Keratinocyte (primary cell): ENCODE measurements around the gene OAS3. TPM values are rescaled to one million over a fixed set of nuclear protein-coding genes. Genes with fewer than 3 reads are reported as not detected.

Source experiments
- DNase-seq: peaks from one replicate; pipeline ENCODE4 v3.0.0-alpha.2; 2011; ENCODE audit warnings: low read depth, missing footprints, low spot score
- FAIRE-seq: peaks from 2 replicates; lab custom pipeline; 2011; peaks lifted over from hg19 to GRCh38; lab: Jason Lieb, UNC
- H2AFZ ChIP-seq: 2 replicates; pipeline ENCODE4 v1.6.0; 2012; ENCODE audit warnings: low read length, control low read depth, inconsistent platforms; ENCODE audit not compliant: control insufficient read depth
- H3K27ac ChIP-seq: 2 replicates; pipeline ENCODE4 v1.5.1; 2011; ENCODE audit warnings: low read length; ENCODE audit not compliant: control insufficient read depth, insufficient read depth
- H3K27me3 ChIP-seq: 3 replicates; pipeline ENCODE4 v1.6.0; 2011; ENCODE audit warnings: low read length; ENCODE audit not compliant: control insufficient read depth, insufficient read depth; ENCODE audit errors: extremely low read depth
- H3K36me3 ChIP-seq, 2 experiments: 2 replicates in 1 of 2; 3 replicates in 1 of 2; pipeline ENCODE4 v1.5.1; 2011; ENCODE audit warnings: low read length in 2 of 2, mild to moderate bottlenecking in 1 of 2; ENCODE audit not compliant: control insufficient read depth in 2 of 2, insufficient read depth in 2 of 2; ENCODE audit errors: extremely low read depth in 1 of 2
- H3K4me1 ChIP-seq: 3 replicates; pipeline ENCODE4 v1.5.1; 2011; ENCODE audit warnings: low read length; ENCODE audit not compliant: control insufficient read depth, insufficient read depth; ENCODE audit errors: extremely low read depth
- H3K4me2 ChIP-seq: 3 replicates; pipeline ENCODE4 v1.6.0; 2011; ENCODE audit warnings: low read depth, low read length; ENCODE audit not compliant: control insufficient read depth, insufficient read depth; ENCODE audit errors: extremely low read depth
- H3K4me3 ChIP-seq, 3 experiments: fragments of 200-600 bp in 1 of 3; sonication (generic) in 1 of 3; 2 replicates in 2 of 3; 3 replicates in 1 of 3; pipeline ENCODE4 v1.5.1; 2011 to 2016; ENCODE audit warnings: low read length in 3 of 3, mild to moderate bottlenecking in 3 of 3, control low read depth in 2 of 3, inconsistent platforms in 1 of 3, low read depth in 1 of 3, mixed read lengths in 1 of 3, mixed run types in 1 of 3, moderate library complexity in 1 of 3; ENCODE audit not compliant: control insufficient read depth in 2 of 3, insufficient read depth in 2 of 3; ENCODE audit errors: extremely low read depth in 1 of 3
- H3K79me2 ChIP-seq: 2 replicates; pipeline ENCODE4 v1.6.0; 2012; ENCODE audit warnings: low read length; ENCODE audit not compliant: control insufficient read depth, insufficient read depth
- H3K9ac ChIP-seq: 3 replicates; pipeline ENCODE4 v1.6.0; 2011; ENCODE audit warnings: low read length; ENCODE audit not compliant: control insufficient read depth, insufficient read depth; ENCODE audit errors: extremely low read depth
- H3K9me1 ChIP-seq: 3 replicates; pipeline ENCODE4 v1.6.0; 2011; ENCODE audit warnings: low read length; ENCODE audit not compliant: control insufficient read depth, insufficient read depth; ENCODE audit errors: extremely low read depth
- H3K9me3 ChIP-seq: 2 replicates; pipeline ENCODE4 v1.5.1; 2012; ENCODE audit warnings: low read depth, low read length; ENCODE audit not compliant: control insufficient read depth
- H4K20me1 ChIP-seq: 3 replicates; pipeline ENCODE4 v1.6.0; 2011; ENCODE audit warnings: low read length; ENCODE audit not compliant: control insufficient read depth, insufficient read depth; ENCODE audit errors: extremely low read depth
- CTCF ChIP-seq, 3 experiments: IDR thresholded peaks in 1 of 3; conservative IDR thresholded peaks in 1 of 3; optimal IDR thresholded peaks in 1 of 3; 2 replicates in 2 of 3; 3 replicates in 1 of 3; pipeline versions ENCODE3 to v1.5.1; 2011; ENCODE audit warnings: low read length in 3 of 3, mild to moderate bottlenecking in 3 of 3, moderate library complexity in 2 of 3, control low read depth in 1 of 3, inconsistent platforms in 1 of 3; ENCODE audit not compliant: insufficient read depth in 2 of 3; ENCODE audit errors: extremely low read depth in 1 of 3
- EZH2 ChIP-seq: IDR thresholded peaks from one replicate; pipeline ENCODE4 v1.6.1; 2012; ENCODE audit warnings: inconsistent platforms, mild to moderate bottlenecking, low read length, moderate library complexity
- dilution Hi-C: fragments of 300-500 bp; cut with MboI; formaldehyde crosslinking; loops from one replicate; pipeline ENCODE4 v1.7.0; 2020; ENCODE audit warnings: low sequenced_read_pairs; ENCODE audit not compliant: extremely low pct_ligation_motif_present
- polyA plus RNA-seq, 5 experiments: library from polyadenylated mRNA; depleted of rRNA in 3 of 5; stranded (reverse) in 3 of 5; stranded (forward) in 1 of 5; unstranded in 1 of 5; fragments of >200 nt; gene quantifications; 1 replicate in 1 of 5; 2 replicates in 3 of 5; 3 replicates in 1 of 5; pipeline versions ENCODE4 v1.2.1 to v1.2.3, GENCODE V29; 2011 to 2012; ENCODE audit warnings: missing spikeins in 2 of 5, low read depth in 1 of 5, low replicate concordance in 1 of 5

The OAS3 gene
- polyA plus RNA-seq, 1 donor (not counting 4 experiments of a cell fraction or from before 2014, with no cell fraction given) = 59.2 TPM

GRCh38 chr12:112964067-112964670 lies 25.9 kb downstream of the OAS3 start:
- Histone ChIP-seq H4K20me1 (no peaks in the 10 kb centered on the region), H3K4me1 (no peaks in the 10 kb centered on the region), H3K27ac (no peak overlapping the region), H3K9ac (no peak overlapping the region), H2AFZ (no peak overlapping the region), H3K79me2 (no peaks in the 10 kb centered on the region), H3K9me3 (no peaks in the 10 kb centered on the region), H3K4me2 (no peak overlapping the region), H3K4me3 (no peak overlapping the region), H3K27me3 (no peaks in the 10 kb centered on the region), H3K9me1 (no peaks in the 10 kb centered on the region), H3K36me3 (peaks cover 36 to 46% of the 10 kb centered on the region in 2 experiments)
- dilution Hi-C loops = no loop called here
- no peak for TF ChIP-seq EZH2
- DNase-seq (no peak), FAIRE-seq (no peak)

GRCh38 chr12:112964915-112965314 lies 26.6 kb downstream of the OAS3 start:
- no peaks in the 10 kb centered on the region for H3K27me3 ChIP-seq
- no peaks in the 10 kb centered on the region for H3K79me2 ChIP-seq
- dilution Hi-C loops = no loop called here
- no peaks in the 10 kb centered on the region for H3K9me3 ChIP-seq
- no peak overlapping the region for H3K4me2 ChIP-seq
- H3K9me1 ChIP-seq = no peaks in the 10 kb centered on the region
- no peak overlapping the region for H2AFZ ChIP-seq
- no peaks in the 10 kb centered on the region for H3K4me1 ChIP-seq
- DNase-seq (no peak), FAIRE-seq (no peak)
- TF ChIP-seq EZH2 (no peak), CTCF (optimal IDR thresholded peaks at IDR 0.05 in 1 of 3, IDR thresholded peaks at IDR 0.05 in 1 of 3, conservative IDR thresholded peaks at IDR 0.05 in 1 of 3; ENCODE audit: extremely low read depth in 1 of 3, insufficient read depth in 2 of 3, low read length in 3 of 3) (no peak)
- no peak overlapping the region for H3K4me3 ChIP-seq
- no peak overlapping the region for H3K27ac ChIP-seq
- H3K36me3 ChIP-seq = peaks cover 36 to 52% of the 10 kb centered on the region in 2 experiments
- H4K20me1 ChIP-seq = no peaks in the 10 kb centered on the region
- no peak overlapping the region for H3K9ac ChIP-seq

GRCh38 chr12:112965643-112966042 lies 27.4 kb downstream of the OAS3 start:
- no peak overlapping the region for H2AFZ ChIP-seq
- no peak for DNase-seq

More at GRCh38 chr12:112965643-112966042, 27.4 kb downstream of the OAS3 start:
- no peak overlapping the region for H3K4me2 ChIP-seq
- H3K36me3 ChIP-seq = peaks cover 36 to 57% of the 10 kb centered on the region in 2 experiments
- FAIRE-seq = no peak
- no peak overlapping the region for H3K4me3 ChIP-seq
- H3K9ac ChIP-seq = no peak overlapping the region
- no peaks in the 10 kb centered on the region for H3K27me3 ChIP-seq
- H3K9me1 ChIP-seq = no peaks in the 10 kb centered on the region
- H3K79me2 ChIP-seq = no peaks in the 10 kb centered on the region
- no peaks in the 10 kb centered on the region for H3K4me1 ChIP-seq
- H3K9me3 ChIP-seq = no peaks in the 10 kb centered on the region
- dilution Hi-C loops = no loop called here
- no peak for TF ChIP-seq CTCF (optimal IDR thresholded peaks at IDR 0.05 in 1 of 3, IDR thresholded peaks at IDR 0.05 in 1 of 3, conservative IDR thresholded peaks at IDR 0.05 in 1 of 3; ENCODE audit: extremely low read depth in 1 of 3, insufficient read depth in 2 of 3, low read length in 3 of 3)
- no peak for TF ChIP-seq EZH2
- H3K27ac ChIP-seq = no peak overlapping the region
- H4K20me1 ChIP-seq = no peaks in the 10 kb centered on the region
